Measurements from ENCODE around the gene NADSYN1.

Gene NADSYN1

DNA sequence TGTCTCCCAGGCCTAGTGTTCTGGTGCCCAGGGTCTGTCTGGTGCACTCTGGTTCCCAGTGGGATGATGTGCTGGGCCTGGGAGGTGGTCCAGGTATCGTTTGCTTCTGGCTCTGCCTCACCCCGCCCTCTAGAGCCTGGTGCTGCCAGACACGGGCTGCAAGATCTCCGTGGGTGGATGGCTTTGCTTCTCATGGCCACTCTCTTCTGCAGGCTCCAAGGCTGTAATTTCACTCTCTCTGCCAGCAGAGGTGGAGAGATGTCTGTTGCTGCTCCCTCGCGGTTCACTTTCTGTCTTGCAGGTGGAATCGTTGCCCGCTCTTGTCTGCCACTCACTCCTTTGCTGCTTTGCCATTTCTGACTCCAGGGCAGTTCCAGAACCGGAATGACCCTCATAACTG, 13.4 kb downstream of the NADSYN1 start:
- ATAC-seq (ENCODE audit: insufficient read depth, low read depth) = no peak
- H3K27me3 ChIP-seq (ENCODE audit: insufficient read depth, low read length, poor library complexity) = no peaks in the 10 kb centered on the region
- no peak overlapping the region for H3K4me3 ChIP-seq (ENCODE audit: low read depth in 1 of 2, low read length in 2 of 2)

GRCh38 chr11:71467164-71467563, 14.2 kb downstream of the NADSYN1 start:
- Histone ChIP-seq H3K4me1 (ENCODE audit: insufficient read depth, low read length) (no peaks in the 10 kb centered on the region), H3K9me3 (ENCODE audit: insufficient read depth, low read length, severe bottlenecking) (no peaks in the 10 kb centered on the region), H4K20me1 (ENCODE audit: insufficient read depth, low read length) (peaks cover 9% of the 10 kb centered on the region; the same call in 1 of the 2 replicates), H3K9ac (ENCODE audit: low read depth, low read length) (no peak overlapping the region), H3K27me3 (ENCODE audit: insufficient read depth, low read length, poor library complexity) (no peaks in the 10 kb centered on the region), H3K79me2 (ENCODE audit: insufficient read depth, low read length) (no peaks in the 10 kb centered on the region), H3K4me2 (ENCODE audit: insufficient read depth, low read length) (no peak overlapping the region), H3K27ac (ENCODE audit: low read length) (no peak overlapping the region), H2AFZ (ENCODE audit: low read depth, low read length) (no peak overlapping the region), H3K36me3 (ENCODE audit: insufficient read depth, low read length) (peaks cover 51% of the 10 kb centered on the region), H3K4me3 (ENCODE audit: low read depth in 1 of 2, low read length in 2 of 2) (no peak overlapping the region)
- TF ChIP-seq EZH2 (IDR thresholded peaks at IDR 0.05; ENCODE audit: borderline replicate concordance, low read depth, low read length, severe bottlenecking) (no peak), CTCF (IDR thresholded peaks at IDR 0.05; ENCODE audit: borderline replicate concordance, extremely low read depth, low read length, poor library complexity, severe bottlenecking) (no peak)
- no peak for ATAC-seq (ENCODE audit: insufficient read depth, low read depth)
- no peak for DNase-seq

More for the DNA sequence above, 13.4 kb downstream of the NADSYN1 start:
- Histone ChIP-seq H2AFZ (ENCODE audit: low read depth, low read length) (no peak overlapping the region), H3K9ac (ENCODE audit: low read depth, low read length) (no peak overlapping the region), H3K27ac (ENCODE audit: low read length) (no peak overlapping the region), H4K20me1 (ENCODE audit: insufficient read depth, low read length) (peaks cover 9% of the 10 kb centered on the region; the same call in 1 of the 2 replicates), H3K9me3 (ENCODE audit: insufficient read depth, low read length, severe bottlenecking) (no peaks in the 10 kb centered on the region), H3K36me3 (ENCODE audit: insufficient read depth, low read length) (peaks cover 49% of the 10 kb centered on the region), H3K4me2 (ENCODE audit: insufficient read depth, low read length) (no peak overlapping the region), H3K4me1 (ENCODE audit: insufficient read depth, low read length) (no peaks in the 10 kb centered on the region), H3K79me2 (ENCODE audit: insufficient read depth, low read length) (no peaks in the 10 kb centered on the region)
- no peak for DNase-seq
- TF ChIP-seq EZH2 (IDR thresholded peaks at IDR 0.05; ENCODE audit: borderline replicate concordance, low read depth, low read length, severe bottlenecking) (no peak), CTCF (IDR thresholded peaks at IDR 0.05; ENCODE audit: borderline replicate concordance, extremely low read depth, low read length, poor library complexity, severe bottlenecking) (no peak)

DNA sequence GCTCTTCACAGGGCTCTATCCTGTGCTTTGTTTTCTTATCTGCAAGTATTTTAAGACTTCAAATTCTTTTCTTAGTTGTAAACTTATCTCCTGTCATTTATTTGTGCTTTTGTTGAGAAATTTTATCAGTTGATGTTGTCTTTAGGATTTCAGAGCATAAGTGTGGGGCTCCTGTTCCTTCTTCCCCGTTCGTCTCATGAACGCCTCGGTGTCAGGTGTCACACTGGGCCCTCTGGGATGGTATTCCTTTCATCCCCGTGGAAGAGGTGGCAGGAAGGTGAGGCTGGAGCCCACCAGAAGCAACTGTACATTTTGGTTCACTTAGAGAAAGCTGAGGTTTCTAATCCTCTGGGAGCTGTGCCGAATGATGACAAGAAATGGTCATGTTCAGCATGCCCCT, 17.9 kb downstream of the NADSYN1 start:
- no peak for DNase-seq
- TF ChIP-seq EZH2 (IDR thresholded peaks at IDR 0.05; ENCODE audit: borderline replicate concordance, low read depth, low read length, severe bottlenecking) (no peak), CTCF (IDR thresholded peaks at IDR 0.05; ENCODE audit: borderline replicate concordance, extremely low read depth, low read length, poor library complexity, severe bottlenecking) (no peak)
- H3K79me2 ChIP-seq (ENCODE audit: insufficient read depth, low read length) = no peaks in the 10 kb centered on the region
- H3K27me3 ChIP-seq (ENCODE audit: insufficient read depth, low read length, poor library complexity) = no peaks in the 10 kb centered on the region
- H3K27ac ChIP-seq (ENCODE audit: low read length) = no peak overlapping the region
- ATAC-seq (ENCODE audit: insufficient read depth, low read depth) = no peak
- H4K20me1 ChIP-seq (ENCODE audit: insufficient read depth, low read length) = 0 out of 2 replicates have a peak, but pooled peaks cover 10% of the 10 kb centered on the region
- H3K9me3 ChIP-seq (ENCODE audit: insufficient read depth, low read length, severe bottlenecking) = no peaks in the 10 kb centered on the region
- H3K4me2 ChIP-seq (ENCODE audit: insufficient read depth, low read length) = no peak overlapping the region
- peaks cover 61% of the 10 kb centered on the region for H3K36me3 ChIP-seq (ENCODE audit: insufficient read depth, low read length)
- H2AFZ ChIP-seq (ENCODE audit: low read depth, low read length) = no peak overlapping the region
- no peak overlapping the region for H3K9ac ChIP-seq (ENCODE audit: low read depth, low read length)
- no peak overlapping the region for H3K4me3 ChIP-seq (ENCODE audit: low read depth in 1 of 2, low read length in 2 of 2)
- no peaks in the 10 kb centered on the region for H3K4me1 ChIP-seq (ENCODE audit: insufficient read depth, low read length)

Data from DND-41 (cell line).